Inflammatory macrophage (primary cell): ENCODE results near the gene TPGS1.
A peak's percentile ranks its signal among the peaks of the same experiment; 100 is the strongest.

Experiments used
- DNase-seq, 2 donors: peaks; one replicate each; pipeline ENCODE4 v3.0.0-alpha.2; 2020 to 2022
- total RNA-seq, 18 experiments: gene quantifications; one replicate each; lab custom pipeline; 2026; ENCODE audit warnings: mixed read lengths in 6 of 18, inconsistent platforms in 2 of 18; lab: John Stamatoyannopoulos, UW

The TPGS1 gene, protein sequence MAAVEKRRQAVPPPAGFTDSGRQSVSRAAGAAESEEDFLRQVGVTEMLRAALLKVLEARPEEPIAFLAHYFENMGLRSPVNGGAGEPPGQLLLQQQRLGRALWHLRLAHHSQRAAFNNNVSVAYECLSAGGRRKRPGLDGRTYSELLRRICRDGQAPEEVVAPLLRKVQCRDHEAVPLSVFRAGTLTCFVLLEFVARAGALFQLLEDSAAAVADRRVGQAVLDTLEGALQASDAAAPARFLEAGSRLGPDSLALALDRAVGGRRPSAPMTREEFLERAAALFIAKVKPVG
- total RNA-seq: 3.8 to 18.6 (median 8.4) reads per million in 18 experiments

DNA sequence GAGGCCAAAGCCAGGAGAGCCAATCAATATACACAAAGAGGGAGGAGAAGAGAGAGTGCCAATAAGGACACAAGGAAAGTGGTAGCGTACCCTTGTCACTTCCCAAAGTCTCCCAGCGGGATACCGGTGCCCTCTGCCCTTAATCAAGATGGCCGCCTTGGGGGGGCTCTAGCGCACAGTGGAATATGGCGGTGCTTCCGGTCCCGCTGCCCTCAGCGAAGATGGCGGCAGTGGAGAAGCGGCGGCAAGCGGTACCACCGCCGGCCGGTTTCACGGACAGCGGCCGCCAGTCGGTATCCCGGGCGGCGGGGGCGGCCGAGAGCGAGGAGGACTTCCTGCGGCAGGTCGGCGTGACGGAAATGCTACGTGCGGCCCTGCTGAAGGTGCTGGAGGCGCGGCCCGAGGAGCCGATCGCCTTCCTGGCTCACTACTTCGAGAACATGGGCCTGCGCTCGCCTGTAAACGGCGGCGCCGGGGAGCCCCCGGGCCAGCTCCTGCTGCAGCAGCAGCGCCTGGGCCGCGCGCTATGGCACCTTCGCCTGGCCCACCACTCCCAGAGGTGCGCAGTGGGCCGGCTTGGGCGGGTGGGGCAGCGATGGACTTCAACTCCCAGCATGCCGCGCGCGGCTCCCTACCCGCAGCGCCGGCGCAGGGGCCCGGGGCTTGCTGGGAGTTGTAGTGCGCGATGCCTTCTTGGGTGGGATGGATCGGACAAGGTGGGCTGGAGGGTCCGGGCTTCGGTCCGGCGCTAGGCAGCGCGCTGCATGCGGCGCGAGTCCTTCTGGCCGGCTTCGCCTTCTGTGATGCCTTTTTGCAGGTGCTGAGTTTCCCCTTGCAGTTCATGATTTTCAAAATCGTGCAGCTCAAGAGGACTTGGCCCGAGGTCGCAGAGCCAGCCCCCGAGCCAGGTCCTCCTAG lies at the start of gene TPGS1:
TPGS1 (plus strand) TSS at position 212 of the 918 bp plus-strand sequence; CDS start at position 222, 10 bp downstream.
- DNase-seq: peak; percentile 99

DNA sequence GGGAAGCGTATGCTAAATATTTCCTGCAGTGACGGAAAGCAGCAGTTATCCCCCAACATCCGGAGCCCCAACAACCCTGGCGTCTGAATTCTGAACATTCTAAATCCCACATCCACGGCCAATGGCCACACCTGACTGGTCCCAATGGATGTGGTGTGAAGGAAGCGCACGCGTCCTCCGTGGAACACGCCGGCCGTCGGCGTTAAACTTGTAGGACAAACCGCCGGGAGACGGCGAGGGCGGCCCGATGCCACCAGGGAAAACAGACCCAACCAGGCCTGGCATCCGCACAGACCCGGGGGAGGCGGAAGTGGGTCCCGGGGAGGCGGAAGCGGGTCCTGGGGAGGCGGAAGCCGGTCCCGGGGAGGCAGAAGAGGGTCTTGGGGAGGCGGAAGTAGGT lies 49.7 kb upstream of the TPGS1 start:
- no peak for DNase-seq

DNA sequence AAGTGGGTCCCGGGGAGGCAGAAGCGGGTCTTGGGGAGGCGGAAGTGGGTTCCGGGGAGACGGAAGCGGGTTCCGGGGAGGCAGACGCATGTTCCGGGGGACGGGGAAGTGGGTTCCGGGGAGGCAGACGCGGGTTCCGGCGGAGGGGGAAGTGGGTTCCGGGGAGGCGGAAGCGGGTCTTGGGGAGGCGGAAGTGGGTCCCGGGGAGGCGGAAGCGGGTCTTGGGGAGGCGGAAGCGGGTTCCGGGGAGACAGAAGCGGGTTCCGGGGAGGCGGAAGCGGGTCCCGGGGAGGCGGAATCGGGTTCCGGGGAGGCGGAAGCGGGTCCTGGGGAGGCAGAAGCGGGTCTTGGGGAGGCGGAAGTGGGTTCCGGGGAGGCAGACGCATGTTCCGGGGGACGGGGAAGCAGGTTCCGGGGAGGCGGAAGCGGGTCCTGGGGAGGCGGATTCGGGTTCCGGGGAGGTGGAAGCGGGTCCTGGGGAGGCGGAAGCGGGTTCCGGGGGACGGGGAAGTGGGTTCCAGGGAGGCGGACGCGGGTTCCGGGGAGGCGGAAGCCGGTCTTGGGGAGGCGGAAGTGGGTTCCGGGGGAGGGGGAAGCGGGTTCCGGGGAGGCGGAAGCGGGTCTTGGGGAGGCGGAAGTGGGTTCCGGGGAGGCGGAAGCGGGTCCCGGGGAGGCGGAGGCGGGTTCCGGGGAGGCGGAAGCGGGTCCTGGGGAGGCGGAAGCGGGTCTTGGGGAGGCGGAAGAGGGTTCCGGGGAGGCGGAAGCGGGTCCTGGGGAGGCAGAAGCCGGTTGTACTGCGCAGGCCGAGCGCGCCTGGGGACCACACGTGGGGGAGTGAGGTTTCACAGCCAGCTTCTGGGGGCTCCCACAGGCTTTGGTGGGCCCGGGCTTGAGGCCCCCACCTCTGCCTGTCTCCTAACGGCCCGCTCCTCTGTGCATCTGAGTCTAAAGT lies 48.9 kb upstream of the TPGS1 start:
- DNase-seq: no peak

DNA sequence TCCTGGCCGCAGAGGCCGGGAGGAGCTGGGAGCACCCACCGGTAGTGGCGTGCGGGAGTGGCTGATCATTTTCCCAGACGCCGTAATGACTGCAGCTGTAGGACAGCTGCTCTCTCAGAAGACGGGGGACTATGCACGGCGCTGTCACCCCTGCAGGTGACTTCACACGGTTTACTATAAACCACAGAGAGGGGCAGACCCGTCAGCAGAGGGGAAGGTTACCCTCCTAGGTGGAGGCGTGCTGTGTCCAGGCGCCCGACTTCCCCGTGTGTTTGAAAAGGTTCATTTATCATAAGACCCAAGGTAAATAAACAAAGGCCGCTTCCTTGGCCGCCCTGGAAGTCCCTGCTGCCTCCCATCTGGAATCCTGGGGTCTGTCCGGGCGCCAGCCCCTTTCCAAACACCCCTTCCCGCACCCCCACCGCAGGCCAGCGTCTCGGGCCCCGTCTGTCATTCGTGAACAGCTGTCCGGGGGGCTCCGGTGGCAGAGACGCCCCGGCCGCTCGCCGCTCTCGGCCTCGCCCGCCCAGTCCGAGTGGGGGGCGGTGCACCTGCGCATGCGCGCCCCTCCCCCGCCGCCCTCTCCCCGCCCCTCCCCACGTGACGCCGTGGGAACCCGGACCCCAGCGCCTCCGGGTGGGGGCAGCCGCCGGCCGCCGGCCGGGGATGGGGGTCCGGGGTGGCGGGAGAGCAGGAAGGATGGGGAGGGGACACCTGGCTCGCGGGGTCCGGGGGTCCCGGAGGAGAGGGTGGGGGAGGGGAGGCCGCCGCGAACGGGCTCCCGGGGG lies 47.4 kb upstream of the TPGS1 start:
- DNase-seq: no peak

DNA sequence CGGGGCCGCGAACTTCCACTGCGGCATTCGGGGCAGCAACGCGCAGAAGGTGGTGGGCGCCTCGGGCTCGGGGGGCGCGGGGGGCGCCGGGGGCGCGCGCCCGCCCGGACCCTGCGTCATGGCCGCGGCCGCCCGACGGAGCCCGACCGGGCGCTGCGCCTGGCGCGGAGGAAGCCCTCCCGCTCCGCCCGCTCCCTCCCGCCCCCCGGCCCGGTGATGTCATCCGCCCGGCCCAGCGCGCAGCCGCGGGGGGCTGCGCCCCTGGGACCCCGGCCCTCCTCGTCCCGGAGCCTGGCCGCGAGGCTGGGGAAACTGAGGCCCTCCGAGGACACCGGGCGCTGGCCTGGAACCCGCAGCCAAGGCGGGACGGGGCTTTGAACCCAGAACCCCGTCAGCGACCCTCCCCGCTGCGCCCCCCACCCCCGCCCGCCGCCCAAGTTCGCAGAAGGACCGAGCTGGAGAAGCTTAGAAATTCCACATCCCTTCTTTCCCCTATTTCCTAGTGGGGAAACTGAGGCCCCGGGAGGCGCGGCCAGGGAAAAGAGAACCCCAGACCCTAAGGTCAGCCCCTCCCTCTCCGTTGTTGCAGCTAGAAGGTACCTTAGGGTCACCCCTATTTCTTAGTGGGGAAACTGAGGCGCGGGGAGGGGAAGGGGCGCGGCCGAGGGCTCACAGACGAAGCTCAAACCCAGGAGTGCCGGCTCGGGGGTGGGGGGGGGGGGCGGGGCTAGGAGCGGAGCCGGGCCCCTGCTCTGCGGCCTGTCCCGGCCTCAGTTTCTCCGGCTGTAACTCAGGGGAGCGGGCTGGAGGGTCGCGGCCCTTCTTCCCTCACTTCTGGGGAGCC lies 46.2 kb upstream of the TPGS1 start, which contains the start of gene SHC2:
SHC2 (minus strand) TSS at position 157 of the 844 bp plus-strand sequence; CDS start at position 120, 37 bp downstream.
- no peak for DNase-seq

DNA sequence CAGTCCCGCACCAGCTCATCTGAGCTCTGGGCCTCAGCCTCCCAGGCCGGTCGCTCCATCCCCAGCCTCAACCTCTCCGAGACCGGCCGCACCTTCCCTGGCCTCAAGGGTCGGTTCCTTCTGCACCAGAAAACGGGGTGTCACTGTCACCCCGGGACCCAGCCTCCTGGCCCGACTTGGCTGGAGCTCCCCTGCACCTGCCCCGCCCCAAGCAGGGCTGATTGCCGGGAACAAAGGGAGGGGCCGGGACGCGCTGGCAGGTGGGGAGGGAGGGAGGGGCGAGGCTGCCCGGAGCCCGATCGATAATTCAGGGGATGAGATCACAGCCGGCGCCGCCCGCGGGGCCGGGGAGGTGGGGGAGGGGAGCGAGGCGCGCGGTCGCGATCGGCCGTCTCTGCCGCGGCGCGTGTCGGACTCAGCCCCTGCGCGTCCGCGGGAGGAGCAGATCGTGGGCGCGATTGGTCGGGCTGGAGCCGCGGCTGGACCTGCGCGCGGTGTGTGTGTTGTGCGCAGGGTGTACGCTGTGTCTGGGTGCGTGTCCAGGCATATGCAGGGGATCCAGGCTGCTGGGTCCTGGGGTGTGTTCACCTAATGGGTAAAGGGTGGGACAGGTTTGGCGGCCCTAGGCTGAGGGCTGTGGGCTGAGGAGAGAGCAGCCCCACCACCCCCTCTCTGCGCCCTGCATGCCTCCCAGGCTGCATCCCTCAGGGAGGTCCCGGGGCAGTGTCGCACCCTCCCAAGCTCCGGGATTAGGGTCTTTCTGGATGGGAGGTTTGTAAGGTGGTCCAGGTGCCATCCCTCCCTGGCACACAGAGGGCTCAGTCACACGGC lies 45.4 kb upstream of the TPGS1 start:
- no peak for DNase-seq

DNA sequence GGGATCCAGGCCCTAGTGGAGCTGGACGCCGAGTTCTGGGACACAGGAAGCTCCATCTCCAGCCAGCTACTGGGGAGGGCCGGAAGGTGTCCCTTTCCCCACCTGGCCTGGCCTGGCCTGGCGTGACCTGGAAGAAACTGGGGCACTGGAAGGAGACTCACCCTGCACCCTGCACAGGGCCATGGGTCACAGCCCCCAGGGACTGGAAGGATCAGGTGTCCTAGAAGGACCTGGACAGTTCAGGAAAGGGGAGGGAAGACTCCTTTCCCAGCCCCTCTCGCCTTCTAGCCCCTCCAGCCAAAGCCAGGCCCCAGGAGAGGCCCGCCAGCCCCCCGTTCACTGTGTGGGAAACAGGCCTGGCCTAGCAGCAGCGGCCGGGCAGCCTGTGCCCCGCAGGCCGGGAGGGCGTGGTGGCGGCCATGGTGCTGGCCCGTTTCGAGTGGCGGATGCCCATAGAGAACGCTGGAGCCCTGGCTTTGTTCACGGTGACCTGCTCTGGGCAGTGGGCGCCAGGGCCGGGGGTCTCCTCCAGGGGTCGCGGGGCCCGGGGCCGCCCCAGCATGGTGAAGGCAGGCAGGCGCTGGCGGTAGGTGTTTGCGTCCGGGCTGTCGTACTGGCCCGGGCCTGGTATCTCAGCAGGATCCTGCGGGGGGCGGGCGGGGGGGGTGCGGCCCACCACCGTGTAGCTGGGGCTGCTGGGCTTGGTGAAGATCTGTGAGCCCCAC lies 43.7 kb upstream of the TPGS1 start:
- no peak for DNase-seq

DNA sequence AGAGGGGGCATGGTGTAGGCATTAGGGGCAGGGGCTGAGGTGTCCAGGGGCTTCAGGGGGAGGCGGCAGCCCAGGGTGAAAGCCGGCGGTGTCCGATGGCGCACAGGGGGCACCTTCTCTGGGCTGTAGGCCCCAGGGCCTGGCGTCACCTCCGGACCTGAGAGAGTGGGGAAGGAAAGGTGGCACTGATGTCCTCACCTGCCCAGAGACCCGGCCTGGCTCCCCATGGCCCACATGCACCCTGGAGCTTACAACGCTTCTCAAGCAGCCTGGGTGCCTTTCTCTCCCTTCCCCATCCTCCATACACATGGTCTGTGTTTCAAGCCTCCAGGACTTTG lies 43.1 kb upstream of the TPGS1 start:
- DNase-seq: no peak

DNA sequence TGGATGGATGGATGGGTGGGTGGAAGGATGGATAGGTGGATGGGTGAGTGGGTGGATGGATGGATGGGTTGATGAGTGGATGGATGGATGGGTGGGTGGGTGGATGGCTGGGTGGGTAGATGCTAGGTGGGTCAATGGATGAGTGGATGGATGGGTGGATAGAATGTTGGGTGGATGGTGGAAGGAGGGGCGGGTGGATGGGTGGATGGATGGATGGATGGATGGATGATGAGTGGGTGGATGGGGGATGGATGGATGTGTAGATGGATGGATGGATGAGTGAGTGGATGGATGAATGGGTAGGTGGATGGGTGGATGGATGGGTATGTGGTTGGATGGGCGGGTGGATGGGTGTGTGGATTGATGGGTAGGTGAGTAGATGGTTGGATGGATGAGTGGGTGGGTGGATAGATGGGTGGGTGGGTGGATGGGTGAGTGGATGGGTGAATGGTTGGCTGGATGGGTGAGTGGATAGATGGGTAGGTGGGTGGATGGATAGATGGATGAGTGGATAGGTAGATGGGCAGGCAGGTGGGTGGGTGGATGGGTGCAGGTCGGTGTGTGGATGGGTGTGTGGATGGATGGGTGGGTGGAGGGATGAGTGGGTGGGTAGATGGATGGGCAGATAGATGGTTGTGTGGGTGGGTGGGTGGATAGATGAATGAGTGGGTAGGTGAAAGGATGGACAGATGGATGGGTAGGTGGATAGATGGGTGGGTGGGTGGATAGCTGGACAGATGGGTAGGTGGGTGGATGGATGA lies 42.1 kb upstream of the TPGS1 start:
- DNase-seq: no peak

DNA sequence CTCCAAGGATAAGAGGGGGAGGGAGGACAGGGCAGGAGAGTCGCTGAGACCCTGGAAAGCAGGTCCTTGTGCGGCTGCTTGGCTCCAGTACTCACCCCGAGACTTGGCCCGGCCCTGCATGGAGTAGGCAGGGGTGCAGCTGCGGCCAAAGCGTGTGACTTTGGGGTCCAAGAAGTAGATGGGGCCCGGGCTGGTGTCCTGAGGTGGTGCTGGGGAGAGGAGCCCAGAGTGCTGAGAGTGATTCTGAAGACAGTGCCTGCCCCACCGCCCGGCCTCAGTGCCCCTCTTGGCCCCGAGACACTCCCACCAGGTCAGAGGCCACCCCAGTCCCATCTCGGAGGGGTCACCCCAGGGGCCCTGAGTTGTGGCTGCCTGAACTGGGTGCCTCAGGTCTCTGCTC lies 39.7 kb upstream of the TPGS1 start:
- no peak for DNase-seq

DNA sequence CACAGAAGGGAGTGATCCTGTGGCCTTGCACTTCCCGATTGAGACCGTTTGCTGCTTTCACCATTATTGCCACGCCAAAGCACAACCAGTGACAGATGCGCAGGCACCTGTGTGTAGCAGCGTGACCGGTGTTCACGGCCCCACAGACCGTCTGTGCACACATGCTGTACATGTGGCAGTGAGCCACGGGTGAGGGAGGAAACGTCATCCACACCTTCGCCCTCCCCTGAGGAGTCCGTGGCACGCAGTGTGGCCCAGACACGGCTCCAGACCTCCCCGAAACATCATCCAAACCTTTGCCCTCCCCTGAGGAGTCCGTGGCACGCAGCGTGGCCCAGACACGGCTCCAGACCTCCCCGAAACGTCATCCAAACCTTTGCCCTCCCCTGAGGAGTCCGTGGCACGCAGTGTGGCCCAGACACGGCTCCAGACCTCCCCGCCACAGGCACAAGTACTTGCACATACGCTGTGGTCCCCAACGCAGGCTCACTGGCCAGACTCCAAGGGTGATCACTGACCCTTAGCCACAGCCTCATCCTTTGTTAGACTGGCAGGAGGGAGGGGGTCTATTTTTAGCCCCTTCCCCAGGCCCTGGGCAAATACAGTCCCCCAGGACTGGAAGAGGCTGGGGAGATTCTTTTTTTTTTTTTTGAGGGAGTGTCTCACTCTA lies 38.6 kb upstream of the TPGS1 start:
- DNase-seq: no peak

DNA sequence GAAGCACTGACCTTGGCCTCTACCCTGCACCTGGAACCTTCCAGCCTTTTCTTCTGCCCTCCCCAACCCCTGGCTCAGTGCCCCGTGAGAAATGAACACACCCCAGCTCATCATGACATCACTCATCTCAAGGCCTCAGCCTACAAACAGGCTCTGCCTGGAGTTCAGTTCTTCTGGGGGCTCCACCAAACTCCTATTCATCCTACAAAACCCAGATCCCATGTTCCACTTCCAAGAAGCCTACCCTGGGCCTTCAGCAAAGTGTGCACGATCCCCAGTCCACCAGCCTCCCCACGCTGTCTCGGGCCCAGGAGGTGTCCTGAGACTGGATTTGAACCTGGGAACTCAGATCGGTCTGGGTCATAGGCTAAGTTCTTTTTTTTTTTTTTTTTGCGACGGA lies 37.5 kb upstream of the TPGS1 start:
- DNase-seq: no peak

DNA sequence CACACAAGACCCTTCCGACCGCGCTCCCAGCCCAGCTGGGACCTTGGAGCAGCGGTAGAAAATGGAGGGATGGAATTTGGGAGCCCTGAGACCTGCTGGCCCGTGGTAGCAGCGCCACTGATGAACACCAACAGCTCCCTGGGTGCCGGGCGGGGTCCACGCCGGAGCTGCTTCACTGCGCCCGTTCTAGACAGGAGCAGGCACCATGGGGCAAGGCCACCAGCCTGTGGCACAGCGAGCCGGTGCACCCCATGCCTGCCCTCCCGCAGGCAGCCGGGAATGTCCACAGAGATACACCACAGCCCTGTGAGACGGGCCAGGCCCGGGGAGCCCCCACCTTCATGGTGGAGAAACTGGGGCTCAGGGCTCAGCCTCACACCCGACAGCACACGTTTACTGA lies 36.6 kb upstream of the TPGS1 start:
- DNase-seq: no peak

DNA sequence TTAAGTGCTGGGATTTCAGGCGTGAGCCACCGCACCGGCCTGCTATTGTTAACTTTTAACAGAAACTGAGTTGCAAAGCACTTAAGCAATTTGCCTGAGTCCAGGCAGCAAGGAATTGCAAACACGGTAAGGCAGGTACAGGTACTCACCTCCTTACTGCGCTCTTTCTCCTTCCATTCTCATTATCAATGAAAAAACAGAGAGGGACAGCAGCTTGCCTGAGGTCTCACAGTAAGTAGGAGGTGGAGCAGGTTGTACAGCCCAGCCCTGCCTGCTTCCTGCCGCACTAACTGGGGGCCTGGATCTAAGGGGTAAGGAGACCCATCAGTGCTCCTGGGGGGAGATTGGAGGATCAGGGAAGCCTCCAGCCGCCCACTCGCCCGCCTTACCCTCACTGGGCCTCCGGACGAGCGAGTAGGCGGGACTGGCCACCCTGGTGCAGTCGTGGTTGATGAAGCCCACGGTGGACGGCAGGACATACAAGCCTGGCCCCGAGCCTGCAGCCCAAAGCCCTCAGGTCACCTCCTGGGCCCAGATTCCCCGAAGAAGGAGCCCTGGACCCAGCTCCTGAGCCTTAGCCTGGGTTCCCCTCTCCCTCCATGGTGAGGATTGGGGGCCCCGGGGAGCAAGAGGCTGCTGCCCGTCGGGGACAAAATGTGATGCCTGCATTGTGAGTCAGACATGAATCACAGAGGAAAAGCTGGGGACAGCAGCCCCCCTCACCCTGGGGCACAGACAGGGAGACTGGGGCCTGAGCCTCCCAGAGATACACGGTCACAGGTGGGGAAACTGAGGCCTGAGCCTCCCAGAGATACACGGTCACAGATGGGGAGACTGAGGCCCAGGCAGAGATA lies 35.1 kb upstream of the TPGS1 start:
- no peak for DNase-seq

DNA sequence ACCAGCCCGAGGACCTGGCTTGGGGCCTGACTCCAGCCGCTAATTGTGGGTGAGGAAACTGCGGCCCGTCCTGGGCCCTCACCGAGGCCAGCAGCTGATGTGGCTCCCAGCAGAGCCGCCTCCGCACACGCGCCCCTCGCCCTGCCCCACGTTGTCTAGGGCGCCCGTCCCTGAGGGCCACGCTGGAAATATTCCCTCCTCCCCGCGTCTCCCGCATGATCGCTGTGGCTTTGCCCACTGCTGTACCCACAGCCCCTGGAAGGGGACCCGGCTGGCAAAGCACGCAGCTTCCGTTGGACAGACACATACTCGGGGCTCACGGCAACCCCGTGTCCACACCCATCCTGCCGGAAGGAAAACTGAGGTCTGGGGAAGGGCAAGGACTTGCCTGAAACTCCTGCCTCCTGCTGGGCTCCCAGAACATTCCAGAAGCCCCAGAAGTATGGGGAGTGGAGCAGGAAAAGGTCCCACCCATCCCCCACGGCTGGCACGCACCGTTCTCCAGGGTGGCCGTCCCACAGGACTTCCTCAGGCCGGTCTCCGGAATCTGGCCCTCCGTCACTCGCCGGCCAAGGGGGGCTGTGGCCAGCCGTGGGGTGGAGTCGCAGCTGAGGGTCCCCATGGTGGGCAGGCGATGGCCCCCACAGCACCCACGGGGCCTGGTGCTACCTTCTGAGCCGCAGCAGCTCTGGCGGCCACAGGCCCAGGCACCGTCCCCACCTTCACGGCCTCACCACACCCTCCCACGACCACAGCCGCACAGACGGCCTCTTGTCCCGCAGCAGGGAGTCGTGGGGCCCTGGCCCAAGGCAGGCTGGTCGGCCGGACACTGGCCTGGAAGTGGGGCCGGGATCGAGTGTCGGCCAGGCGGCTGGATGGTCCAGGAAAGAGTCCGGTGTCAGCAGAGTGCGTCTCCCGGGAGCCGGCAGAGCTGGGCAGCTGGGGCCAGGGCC lies 32.9 kb upstream of the TPGS1 start:
- DNase-seq: no peak

DNA sequence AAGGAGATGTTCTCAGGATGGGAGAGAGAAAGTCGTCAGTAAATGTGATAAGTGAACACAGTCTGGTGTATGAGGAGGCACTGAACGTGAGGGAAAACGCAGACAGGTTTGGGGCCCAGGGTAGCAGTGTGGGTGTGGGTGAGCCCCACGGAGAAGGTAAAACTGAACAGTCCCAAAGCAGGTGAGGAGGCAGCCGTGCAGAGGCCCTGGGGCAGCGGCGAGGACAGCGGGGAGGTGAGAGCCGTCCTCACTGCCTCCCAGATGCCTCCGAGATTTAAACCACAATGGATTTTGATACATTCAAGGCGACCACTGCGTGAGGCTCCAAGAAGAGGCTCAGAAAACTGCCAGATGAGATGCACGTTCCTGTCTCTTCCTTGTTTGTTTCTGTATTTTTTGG lies 31.9 kb upstream of the TPGS1 start:
- no peak for DNase-seq
